PC-9 (cell line): ENCODE results near the gene PKNOX1. TPM values are rescaled to one million over a fixed set of nuclear protein-coding genes. Genes with fewer than 3 reads are reported as not detected.
"Not testable (repeated sequence)": the region's sequence is repeated elsewhere in the genome, so short reads cannot be mapped to it uniquely, and the experiment has no call there.

ENCODE experiments used
- BruUV-seq: library from RNA; stranded (reverse); fragments of 400-500 nt; replicated peaks from 2 replicates; lab custom pipeline; 2021; lab: Mats Ljungman, UMichigan
- CTCF ChIA-PET: fragments of 300-600 bp; sonication (Branson Sonifier 250); formaldehyde crosslinking; loops from one replicate; lab custom pipeline; 2022; ENCODE audit warnings: antibody characterized with exemption; lab: Charles Lee
- POLR2A ChIA-PET: fragments of 300-600 bp; sonication (Branson Sonifier 250); formaldehyde crosslinking; loops from one replicate; lab custom pipeline; 2022; ENCODE audit warnings: antibody characterized with exemption; ENCODE audit not compliant: unreplicated experiment; lab: Charles Lee
- DNase-seq, 2 experiments: peaks; one replicate each; pipeline versions ENCODE4 v3.0.0 to v3.0.0-alpha.2; 2015 to 2022; ENCODE audit warnings: mixed read lengths in 1 of 2
- H2AFZ ChIP-seq: fragments of 200-600 bp; sonication (generic); 2 replicates; pipeline ENCODE4 v1.8.1; 2017; ENCODE audit warnings: antibody characterized with exemption
- H3F3A ChIP-seq: fragments of 200-600 bp; sonication (generic); 2 replicates; pipeline ENCODE4 v1.8.1; 2017; ENCODE audit warnings: antibody characterized with exemption, mild to moderate bottlenecking, low read depth; ENCODE audit not compliant: insufficient read depth
- H3K27ac ChIP-seq: fragments of 200-600 bp; sonication (generic); 2 replicates; pipeline ENCODE4 v1.6.1; 2016; ENCODE audit warnings: mixed run types
- H3K27me3 ChIP-seq: fragments of 200-600 bp; sonication (generic); 2 replicates; pipeline ENCODE4 v1.6.1; 2016; ENCODE audit warnings: low read depth, mixed run types; ENCODE audit not compliant: insufficient read depth
- H3K36me3 ChIP-seq: fragments of 200-600 bp; sonication (generic); 2 replicates; pipeline ENCODE4 v1.6.1; 2016; ENCODE audit warnings: low read depth, mixed run types
- H3K4me1 ChIP-seq: fragments of 200-600 bp; sonication (generic); replicated peaks from 2 replicates; pipeline ENCODE4 v1.6.1; 2016; ENCODE audit warnings: mixed run types; ENCODE audit not compliant: insufficient read depth
- H3K4me2 ChIP-seq: fragments of 200-600 bp; sonication (generic); 2 replicates; pipeline ENCODE4 v1.6.1; 2017; ENCODE audit warnings: mixed run types
- H3K4me3 ChIP-seq: fragments of 200-600 bp; sonication (generic); 2 replicates; pipeline ENCODE4 v1.6.1; 2016; ENCODE audit warnings: mixed run types
- H3K79me2 ChIP-seq: fragments of 200-600 bp; sonication (generic); 2 replicates; pipeline ENCODE4 v1.6.1; 2017; ENCODE audit warnings: low read depth, mixed run types
- H3K9me2 ChIP-seq: fragments of 200-600 bp; sonication (generic); 2 replicates; pipeline ENCODE4 v1.8.1; 2017; ENCODE audit warnings: mild to moderate bottlenecking; ENCODE audit not compliant: insufficient read depth
- H3K9me3 ChIP-seq: fragments of 200-600 bp; sonication (generic); 2 replicates; pipeline ENCODE4 v1.8.1; 2016; ENCODE audit warnings: low read depth; ENCODE audit not compliant: insufficient read depth
- H4K20me1 ChIP-seq: fragments of 200-600 bp; sonication (generic); 2 replicates; pipeline ENCODE4 v1.8.1; 2017; ENCODE audit not compliant: insufficient read depth
- CTCF ChIP-seq: fragments of 200-600 bp; sonication (generic); conservative IDR thresholded peaks from 2 replicates; pipeline ENCODE4 v1.6.1; 2017; ENCODE audit warnings: mixed run types, antibody characterized with exemption, mild to moderate bottlenecking, moderate library complexity
- EZH2 ChIP-seq: fragments of 200-600 bp; sonication (generic); IDR thresholded peaks from 2 replicates; pipeline ENCODE4 v1.8.0; 2017; ENCODE audit warnings: antibody characterized with exemption, low read depth
- intact Hi-C: fragments of 100-400 bp; cut with micrococcal nuclease; formaldehyde crosslinking; loops from one replicate; pipeline ENCODE4 v1.10.0; 2022; ENCODE audit not compliant: unreplicated experiment
- total RNA-seq: library from RNA; stranded (reverse); gene quantifications from 2 replicates; pipeline ENCODE4 v1.2.3, GENCODE V29; 2021

PKNOX1 gene
- total RNA-seq, 1 experiment from 2014 or later, result 17.1 TPM

GRCh38 chr21:43001316-43001715 is 27.0 kb downstream of the PKNOX1 start:
- ChIA-PET CTCF (no interaction called here), POLR2A (no interaction called here)
- Histone ChIP-seq H3K4me2 (no peak overlapping the region), H3K9me2 (no peaks in the 10 kb centered on the region), H3K27me3 (no peaks in the 10 kb centered on the region), H4K20me1 (no peaks in the 10 kb centered on the region), H3K36me3 (no peaks in the 10 kb centered on the region), H3K4me1 (no peaks in the 10 kb centered on the region), H3K27ac (no peak overlapping the region), H3K4me3 (no peak overlapping the region), H3F3A (no peaks in the 10 kb centered on the region), H3K9me3 (peaks cover 13% of the 10 kb centered on the region; the same call in 1 of the 2 replicates), H2AFZ (no peak overlapping the region), H3K79me2 (no peaks in the 10 kb centered on the region)
- no peak for DNase-seq
- intact Hi-C loops, result no loop called here
- TF ChIP-seq EZH2 (no peak), CTCF (no peak)
- no TSS peak for BruUV-seq

- no peaks in the 10 kb centered on the region for H3K36me3 ChIP-seq
- no TSS peak for BruUV-seq
- POLR2A ChIA-PET, result no interaction called here
These were observed 30.6 kb downstream of the PKNOX1 start for GRCh38 chr21:43004926-43005325.

GRCh38 chr21:43005635-43006034 is 31.3 kb downstream of the PKNOX1 start:
- intact Hi-C loops, result no loop called here
- Histone ChIP-seq H2AFZ (no peak overlapping the region), H3K36me3 (no peaks in the 10 kb centered on the region), H3K27me3 (no peaks in the 10 kb centered on the region), H3K4me2 (no peak overlapping the region), H3K4me1 (no peaks in the 10 kb centered on the region), H3K9me2 (no peaks in the 10 kb centered on the region), H3K79me2 (no peaks in the 10 kb centered on the region), H3K27ac (no peak overlapping the region), H3K9me3 (no peaks in the 10 kb centered on the region), H3K4me3 (no peak overlapping the region), H4K20me1 (no peaks in the 10 kb centered on the region), H3F3A (no peaks in the 10 kb centered on the region)
- POLR2A ChIA-PET, result no interaction called here
- no TSS peak for BruUV-seq
- CTCF ChIA-PET, result no interaction called here
- TF ChIP-seq EZH2 (no peak), CTCF (no peak)
- DNase-seq, result no peak

More at GRCh38 chr21:43004926-43005325, 30.6 kb downstream of the PKNOX1 start:
- intact Hi-C loops, result no loop called here
- Histone ChIP-seq H4K20me1 (no peaks in the 10 kb centered on the region), H2AFZ (no peak overlapping the region), H3F3A (no peaks in the 10 kb centered on the region), H3K9me3 (peaks cover 5% of the 10 kb centered on the region; the same call in 1 of the 2 replicates), H3K27me3 (no peaks in the 10 kb centered on the region), H3K79me2 (no peaks in the 10 kb centered on the region), H3K4me1 (no peaks in the 10 kb centered on the region), H3K4me3 (no peak overlapping the region), H3K9me2 (no peaks in the 10 kb centered on the region), H3K4me2 (no peak overlapping the region), H3K27ac (no peak overlapping the region)
- CTCF ChIA-PET, result no interaction called here
- no peak for DNase-seq
- TF ChIP-seq EZH2 (no peak), CTCF (no peak)

- BruUV-seq, H3K4me3 ChIP-seq, H3K4me2 ChIP-seq, DNase-seq, H3K27me3 ChIP-seq, CTCF ChIA-PET, H3K79me2 ChIP-seq, POLR2A ChIA-PET, H4K20me1 ChIP-seq, H3F3A ChIP-seq, H3K27ac ChIP-seq, H3K4me1 ChIP-seq, H3K9me3 ChIP-seq, H3K9me2 ChIP-seq, H2AFZ ChIP-seq, intact Hi-C loops, H3K36me3 ChIP-seq: not testable (repeated sequence)
These were observed 31.9 kb downstream of the PKNOX1 start for GRCh38 chr21:43006051-43006873.
